ENCODE data around the gene DNAH10. TPM values are rescaled to one million over a fixed set of nuclear protein-coding genes. Genes with fewer than 3 reads are reported as not detected.
"Not testable (repeated sequence)": the region's sequence is repeated elsewhere in the genome, so short reads cannot be mapped to it uniquely, and the experiment has no call there.

DNAH10 gene
- total RNA-seq, 4 donors from 2014 or later = 0.14 to 0.20 TPM; not detected in 2

- DNase-seq = no peak
- TF ChIP-seq POLR2A (IDR thresholded peaks at IDR 0.05) (no peak), EP300 (IDR thresholded peaks at IDR 0.05; ENCODE audit: low read depth) (no peak), POLR2AphosphoS5 (IDR thresholded peaks at IDR 0.05) (no peak), CTCF (IDR thresholded peaks at IDR 0.05) (no peak)
- intact Hi-C loops (cut with DNase I; ENCODE audit: low total_unique reads) (no loop called here), in situ Hi-C loops (cut with MboI; ENCODE audit: low pct_ligation_motif_present in 1 of 4, low pct_unique_long_range_greater_than_20kb in 1 of 4, low sequenced_read_pairs in 3 of 4) (no loop called here)
- Histone ChIP-seq H3K4me3 (no peak overlapping the region), H3K36me3 (no peaks in the 10 kb centered on the region), H3K4me1 (no peaks in the 10 kb centered on the region), H3K27me3 (no peaks in the 10 kb centered on the region), H3K27ac (no peak overlapping the region), H3K9me3 (no peaks in the 10 kb centered on the region)
- 80 to 90% methylated on average over 7 to 9 of the region's 9 CpGs for WGBS, 2 donors (ENCODE audit: low coverage in 1 of 2)
These were observed 26.4 kb downstream of the DNAH10 start for GRCh38 chr12:123788541-123788940.

GRCh38 chr12:123789422-123789821 lies 27.3 kb downstream of the DNAH10 start:
- H3K4me1 ChIP-seq; H3K9me3 ChIP-seq; H3K4me3 ChIP-seq; in situ Hi-C loops (cut with MboI; ENCODE audit: low pct_ligation_motif_present in 1 of 4, low pct_unique_long_range_greater_than_20kb in 1 of 4, low sequenced_read_pairs in 3 of 4); H3K27me3 ChIP-seq; DNase-seq; H3K36me3 ChIP-seq; H3K27ac ChIP-seq; intact Hi-C loops (cut with DNase I; ENCODE audit: low total_unique reads): not testable (repeated sequence)
- WGBS, 2 donors (ENCODE audit: low coverage in 1 of 2) = 88% methylated on average over 8 of the region's 8 CpGs; no CpG with 5 or more reads in 1 of the 2 donors

GRCh38 chr12:123790905-123791467 lies 28.9 kb downstream of the DNAH10 start:
- H3K4me3 ChIP-seq = no peak overlapping the region
- intact Hi-C loops (cut with DNase I; ENCODE audit: low total_unique reads) = no loop called here
- in situ Hi-C loops (cut with MboI; ENCODE audit: low pct_ligation_motif_present in 1 of 4, low pct_unique_long_range_greater_than_20kb in 1 of 4, low sequenced_read_pairs in 3 of 4) = no loop called here
- no peak overlapping the region for H3K27ac ChIP-seq
- no peaks in the 10 kb centered on the region for H3K9me3 ChIP-seq
- DNase-seq = no peak
- no peaks in the 10 kb centered on the region for H3K36me3 ChIP-seq
- H3K4me1 ChIP-seq = no peaks in the 10 kb centered on the region
- 71 to 82% methylated on average over 4 of the region's 4 CpGs for WGBS, 2 donors (ENCODE audit: low coverage in 1 of 2)
- TF ChIP-seq POLR2A (IDR thresholded peaks at IDR 0.05) (no peak), EP300 (IDR thresholded peaks at IDR 0.05; ENCODE audit: low read depth) (no peak), CTCF (IDR thresholded peaks at IDR 0.05) (no peak), POLR2AphosphoS5 (IDR thresholded peaks at IDR 0.05) (no peak)
- no peaks in the 10 kb centered on the region for H3K27me3 ChIP-seq

- 77 to 90% methylated on average over 7 of the region's 7 CpGs for WGBS, 2 donors (ENCODE audit: low coverage in 1 of 2)
- TF ChIP-seq POLR2A (IDR thresholded peaks at IDR 0.05) (no peak), POLR2AphosphoS5 (IDR thresholded peaks at IDR 0.05) (no peak), CTCF (IDR thresholded peaks at IDR 0.05) (no peak), EP300 (IDR thresholded peaks at IDR 0.05; ENCODE audit: low read depth) (no peak)
- Histone ChIP-seq H3K4me1 (no peaks in the 10 kb centered on the region), H3K4me3 (no peak overlapping the region), H3K27me3 (no peaks in the 10 kb centered on the region), H3K9me3 (no peaks in the 10 kb centered on the region), H3K36me3 (no peaks in the 10 kb centered on the region), H3K27ac (no peak overlapping the region)
- in situ Hi-C loops (cut with MboI; ENCODE audit: low pct_ligation_motif_present in 1 of 4, low pct_unique_long_range_greater_than_20kb in 1 of 4, low sequenced_read_pairs in 3 of 4) = no loop called here
- intact Hi-C loops (cut with DNase I; ENCODE audit: low total_unique reads) = no loop called here
- no peak for DNase-seq
These were observed 31.9 kb downstream of the DNAH10 start for GRCh38 chr12:123794027-123794426.

GRCh38 chr12:123798518-123798917 lies 36.4 kb downstream of the DNAH10 start:
- in situ Hi-C loops (cut with MboI; ENCODE audit: low pct_ligation_motif_present in 1 of 4, low pct_unique_long_range_greater_than_20kb in 1 of 4, low sequenced_read_pairs in 3 of 4) (no loop called here), intact Hi-C loops (cut with DNase I; ENCODE audit: low total_unique reads) (no loop called here)
- Histone ChIP-seq H3K4me1 (no peaks in the 10 kb centered on the region), H3K27me3 (no peaks in the 10 kb centered on the region), H3K9me3 (no peaks in the 10 kb centered on the region), H3K27ac (no peak overlapping the region), H3K4me3 (no peak overlapping the region), H3K36me3 (no peaks in the 10 kb centered on the region)
- 92 to 100% methylated on average over 2 of the region's 2 CpGs for WGBS, 2 donors (ENCODE audit: low coverage in 1 of 2)
- no peak for DNase-seq
- TF ChIP-seq POLR2A (IDR thresholded peaks at IDR 0.05) = no peak
- no peak for TF ChIP-seq POLR2AphosphoS5 (IDR thresholded peaks at IDR 0.05)
- no peak for TF ChIP-seq CTCF (IDR thresholded peaks at IDR 0.05)
- TF ChIP-seq EP300 (IDR thresholded peaks at IDR 0.05; ENCODE audit: low read depth) = no peak
